Activated naive CD8-positive, alpha-beta T cell treated with anti-CD3 and anti-CD28 coated beads, Interleukin-2, amount 50 U/mL, for 24 hours (primary cell): ENCODE results near the gene SRPK2.

Source experiments
- ATAC-seq: fragments of 150-1000 bp; cut with Tn5 transposase; one replicate; pipeline ENCODE4 v1.10.0; 2021
- DNase-seq: peaks from one replicate; pipeline ENCODE4 v3.0.0; 2021
- H3K27ac Mint-ChIP-seq: one replicate; pipeline ENCODE4 v1.8.0; 2021; ENCODE audit warnings: mild to moderate bottlenecking, mixed read lengths
- H3K27me3 Mint-ChIP-seq: one replicate; pipeline ENCODE4 v1.8.0; 2021; ENCODE audit warnings: mixed read lengths
- H3K36me3 Mint-ChIP-seq: one replicate; pipeline ENCODE4 v1.8.0; 2021; ENCODE audit warnings: low read depth, mixed read lengths
- H3K4me1 Mint-ChIP-seq: one replicate; pipeline ENCODE4 v1.8.0; 2021; ENCODE audit warnings: mixed read lengths
- H3K4me3 Mint-ChIP-seq: one replicate; pipeline ENCODE4 v1.8.0; 2021; ENCODE audit warnings: mild to moderate bottlenecking, moderate library complexity, mixed read lengths
- H3K9me3 Mint-ChIP-seq: one replicate; pipeline ENCODE4 v1.8.0; 2021; ENCODE audit warnings: mixed read lengths

Gene SRPK2

DNA sequence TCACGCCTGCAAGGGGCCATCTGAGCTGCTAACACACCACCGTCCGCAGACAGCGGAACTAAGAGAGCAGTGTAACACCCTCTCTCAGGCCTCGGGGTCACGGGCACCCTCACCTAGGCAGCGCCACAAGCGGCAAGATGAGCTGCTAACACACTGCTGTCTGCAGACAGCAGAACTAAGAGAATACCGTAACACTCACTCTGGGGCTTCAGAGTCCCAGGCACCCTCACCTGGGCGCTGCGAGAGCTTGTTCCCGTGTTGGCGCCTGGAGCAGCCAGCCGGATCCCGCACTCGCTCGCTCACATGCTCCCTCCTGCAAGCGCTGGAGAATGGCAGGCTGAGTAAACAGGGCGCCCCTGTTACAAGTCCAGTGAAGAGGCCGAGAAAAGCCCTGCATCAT, 160.2 kb downstream of the SRPK2 start:
- no peak overlapping the region for H3K4me3 Mint-ChIP-seq
- H3K36me3 Mint-ChIP-seq, result peaks cover 17% of the 10 kb centered on the region
- H3K4me1 Mint-ChIP-seq, result peaks cover 10% of the 10 kb centered on the region
- DNase-seq, result no peak
- H3K27me3 Mint-ChIP-seq, result no peaks in the 10 kb centered on the region
- H3K27ac Mint-ChIP-seq, result no peak overlapping the region
- H3K9me3 Mint-ChIP-seq, result no peaks in the 10 kb centered on the region
- ATAC-seq, result no peak

GRCh38 chr7:105227391-105227790, 161.3 kb downstream of the SRPK2 start:
- Mint-ChIP-seq H3K36me3 (peaks cover 17% of the 10 kb centered on the region), H3K4me3 (no peak overlapping the region), H3K27me3 (no peaks in the 10 kb centered on the region), H3K4me1 (peaks cover 17% of the 10 kb centered on the region), H3K27ac (no peak overlapping the region), H3K9me3 (no peaks in the 10 kb centered on the region)
- no peak for ATAC-seq
- no peak for DNase-seq

DNA sequence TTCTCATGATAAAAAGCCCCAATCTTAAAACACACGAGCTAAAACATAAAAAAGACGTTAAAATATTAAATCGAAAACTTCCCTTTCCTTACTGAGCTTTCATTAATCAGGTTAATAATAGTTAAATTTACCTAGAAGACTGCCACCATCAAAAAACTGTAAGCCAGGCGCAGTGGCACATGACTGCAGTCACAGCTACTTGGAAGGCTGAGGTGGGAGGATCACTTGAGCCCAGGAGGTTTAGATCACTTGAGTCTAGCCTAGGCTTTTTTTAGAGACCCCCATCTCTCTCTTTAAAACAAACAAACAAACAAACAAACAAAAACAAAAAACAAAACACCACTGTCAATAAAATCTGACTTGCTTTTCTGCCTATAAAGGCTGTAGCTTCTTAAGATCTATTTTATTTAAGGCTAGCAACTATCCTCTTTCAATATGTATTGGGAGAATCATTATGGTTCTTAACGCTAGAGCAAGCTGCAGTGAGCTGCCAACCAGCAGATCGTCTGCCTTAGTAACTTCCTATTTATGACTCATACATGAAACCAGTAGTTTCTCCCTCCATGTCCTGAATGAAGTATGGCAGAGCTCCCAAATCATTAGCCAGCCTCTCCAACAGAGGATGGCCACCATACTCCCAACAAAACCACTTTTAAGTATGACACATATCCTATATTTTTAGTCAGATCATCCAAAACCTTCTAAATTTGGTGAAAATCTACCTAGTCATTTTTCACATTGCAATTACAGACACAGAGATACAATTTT, 163.7 kb downstream of the SRPK2 start:
- DNase-seq, result no peak
- Mint-ChIP-seq H3K27me3 (no peaks in the 10 kb centered on the region), H3K4me3 (no peak overlapping the region), H3K27ac (peak overlapping the region; percentile 5), H3K4me1 (peaks cover 26% of the 10 kb centered on the region), H3K9me3 (no peaks in the 10 kb centered on the region), H3K36me3 (peaks cover 11% of the 10 kb centered on the region)
- ATAC-seq, result peak; percentile 77

- Mint-ChIP-seq H3K4me1 (peaks cover 32% of the 10 kb centered on the region), H3K9me3 (no peaks in the 10 kb centered on the region), H3K27ac (no peak overlapping the region)
Observed at GRCh38 chr7:105222953-105223352, 165.8 kb downstream of the SRPK2 start.

GRCh38 chr7:105219771-105220160, 169.0 kb downstream of the SRPK2 start:
- H3K27ac Mint-ChIP-seq, result no peak overlapping the region
- H3K27me3 Mint-ChIP-seq, result no peaks in the 10 kb centered on the region
- peaks cover 2% of the 10 kb centered on the region for H3K36me3 Mint-ChIP-seq
- ATAC-seq, result no peak
- no peaks in the 10 kb centered on the region for H3K9me3 Mint-ChIP-seq
- DNase-seq, result no peak
- H3K4me1 Mint-ChIP-seq, result peaks cover 34% of the 10 kb centered on the region
- no peak overlapping the region for H3K4me3 Mint-ChIP-seq

More at GRCh38 chr7:105222953-105223352, 165.8 kb downstream of the SRPK2 start:
- peaks cover 6% of the 10 kb centered on the region for H3K36me3 Mint-ChIP-seq
- no peak for DNase-seq
- no peak for ATAC-seq
- H3K4me3 Mint-ChIP-seq, result no peak overlapping the region
- no peaks in the 10 kb centered on the region for H3K27me3 Mint-ChIP-seq

DNA sequence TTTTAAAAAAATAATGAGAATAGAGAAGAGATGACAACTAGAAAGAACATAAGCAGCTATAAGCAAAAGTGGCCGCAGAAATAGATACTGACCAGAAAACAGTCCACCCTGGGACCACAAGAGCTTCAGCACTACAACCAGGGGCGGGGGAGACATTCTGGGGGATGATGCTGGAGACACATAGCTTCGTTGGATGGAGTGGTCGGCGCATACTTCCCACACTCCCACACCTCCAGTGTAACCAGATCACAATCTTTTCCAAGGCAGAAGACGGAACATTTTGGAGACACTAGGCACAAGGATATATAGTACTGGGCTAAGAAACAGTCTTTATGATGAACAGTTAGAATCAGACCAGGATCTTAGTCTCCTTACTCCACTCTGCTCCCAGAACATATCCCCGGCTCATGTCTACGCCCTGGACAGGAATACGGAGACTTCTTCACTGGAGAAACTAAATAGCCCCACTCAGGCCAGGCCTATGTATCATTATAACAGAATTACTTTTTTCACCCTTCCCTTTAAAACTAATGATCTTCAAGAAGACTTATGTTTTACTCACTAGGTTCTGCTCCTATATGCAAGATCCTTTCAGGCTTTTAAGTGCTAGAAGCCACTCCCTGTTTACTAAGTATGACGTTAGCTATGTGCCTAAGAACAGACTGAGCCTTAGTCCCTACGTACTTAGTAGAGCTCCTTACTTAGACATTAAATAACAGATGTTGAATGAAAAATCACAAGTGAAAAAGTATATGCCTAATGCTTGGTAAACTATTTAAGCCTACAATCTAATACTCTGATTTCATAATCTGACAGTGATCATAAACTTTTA, 169.6 kb downstream of the SRPK2 start:
- peaks cover 33% of the 10 kb centered on the region for H3K4me1 Mint-ChIP-seq
- H3K27ac Mint-ChIP-seq, result no peak overlapping the region

DNA sequence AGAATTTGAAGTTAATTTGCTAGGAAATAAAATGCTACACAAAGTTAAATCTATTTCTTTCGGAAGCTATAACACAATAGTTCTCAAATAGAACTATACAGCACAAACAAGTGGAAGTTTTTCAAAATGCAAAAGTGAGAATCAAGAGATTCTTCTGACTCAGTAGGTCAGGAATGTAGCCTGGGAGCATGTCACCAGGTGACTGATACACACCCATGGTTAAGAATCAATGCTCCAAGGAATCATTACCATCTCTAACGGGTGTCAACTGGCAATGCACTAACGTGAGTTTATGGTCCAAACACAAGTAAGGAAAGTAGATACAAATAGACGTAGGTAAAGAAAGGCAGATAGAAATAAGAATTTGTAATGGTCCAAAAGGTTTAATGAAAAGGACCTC, 170.5 kb downstream of the SRPK2 start:
- ATAC-seq (no peak), DNase-seq (no peak)
- Mint-ChIP-seq H3K4me3 (no peak overlapping the region), H3K27me3 (no peaks in the 10 kb centered on the region), H3K27ac (no peak overlapping the region), H3K9me3 (no peaks in the 10 kb centered on the region), H3K36me3 (peaks cover 2% of the 10 kb centered on the region), H3K4me1 (peaks cover 38% of the 10 kb centered on the region)

More for the DNA sequence above, 169.6 kb downstream of the SRPK2 start:
- ATAC-seq (no peak), DNase-seq (no peak)
- Mint-ChIP-seq H3K36me3 (peaks cover 2% of the 10 kb centered on the region), H3K27me3 (no peaks in the 10 kb centered on the region), H3K9me3 (no peaks in the 10 kb centered on the region), H3K4me3 (no peak overlapping the region)

DNA sequence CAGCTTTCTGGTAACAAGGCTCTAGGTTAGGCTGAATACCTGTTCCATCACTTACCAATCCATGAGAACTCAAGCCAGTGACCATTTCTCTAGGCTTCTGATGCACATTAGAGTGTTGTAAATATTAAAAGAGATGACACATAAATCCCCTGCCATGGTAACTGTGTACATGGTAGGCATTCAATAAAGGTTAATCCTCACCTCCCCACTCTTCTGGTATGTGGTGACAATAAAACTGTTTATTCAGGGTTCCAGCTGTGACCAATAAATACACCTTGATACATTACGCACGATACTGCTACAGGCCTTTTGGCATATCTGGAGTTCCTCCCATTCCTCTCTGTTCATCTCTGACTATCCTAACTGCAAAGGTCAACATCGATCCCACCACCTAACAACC, 171.9 kb downstream of the SRPK2 start:
- Mint-ChIP-seq H3K4me1 (peaks cover 41% of the 10 kb centered on the region), H3K36me3 (peaks cover 2% of the 10 kb centered on the region)

GRCh38 chr7:105215821-105216220, 172.9 kb downstream of the SRPK2 start:
- no peak for ATAC-seq
- peaks cover 2% of the 10 kb centered on the region for H3K36me3 Mint-ChIP-seq
- H3K4me1 Mint-ChIP-seq, result peaks cover 41% of the 10 kb centered on the region
- H3K4me3 Mint-ChIP-seq, result no peak overlapping the region
- H3K9me3 Mint-ChIP-seq, result no peaks in the 10 kb centered on the region
- no peaks in the 10 kb centered on the region for H3K27me3 Mint-ChIP-seq
- DNase-seq, result no peak
- H3K27ac Mint-ChIP-seq, result no peak overlapping the region

More for the DNA sequence above, 171.9 kb downstream of the SRPK2 start:
- ATAC-seq (no peak), DNase-seq (no peak)
- H3K4me3 Mint-ChIP-seq, result no peak overlapping the region
- H3K27me3 Mint-ChIP-seq, result no peaks in the 10 kb centered on the region
- H3K27ac Mint-ChIP-seq, result no peak overlapping the region
- H3K9me3 Mint-ChIP-seq, result no peaks in the 10 kb centered on the region

GRCh38 chr7:105215182-105215581, 173.5 kb downstream of the SRPK2 start:
- Mint-ChIP-seq H3K4me1 (peaks cover 44% of the 10 kb centered on the region), H3K36me3 (peaks cover 2% of the 10 kb centered on the region), H3K27ac (peak overlapping the region; percentile 10), H3K27me3 (no peaks in the 10 kb centered on the region), H3K9me3 (no peaks in the 10 kb centered on the region), H3K4me3 (no peak overlapping the region)
- ATAC-seq, result peak; percentile 30
- no peak for DNase-seq

- no peak overlapping the region for H3K27ac Mint-ChIP-seq
- no peak for DNase-seq
- H3K4me3 Mint-ChIP-seq, result no peak overlapping the region
- H3K4me1 Mint-ChIP-seq, result peaks cover 51% of the 10 kb centered on the region
- no peaks in the 10 kb centered on the region for H3K9me3 Mint-ChIP-seq
- H3K36me3 Mint-ChIP-seq, result peaks cover 2% of the 10 kb centered on the region
- ATAC-seq, result no peak
- no peaks in the 10 kb centered on the region for H3K27me3 Mint-ChIP-seq
Observed at GRCh38 chr7:105213611-105214010, 175.1 kb downstream of the SRPK2 start.

GRCh38 chr7:105212212-105212611, 176.5 kb downstream of the SRPK2 start:
- Mint-ChIP-seq H3K4me3 (no peak overlapping the region), H3K36me3 (peaks cover 2% of the 10 kb centered on the region), H3K4me1 (peaks cover 63% of the 10 kb centered on the region), H3K27ac (no peak overlapping the region), H3K27me3 (no peaks in the 10 kb centered on the region), H3K9me3 (no peaks in the 10 kb centered on the region)
- ATAC-seq, result no peak
- no peak for DNase-seq

GRCh38 chr7:105210721-105211205, 178.0 kb downstream of the SRPK2 start:
- Mint-ChIP-seq H3K36me3 (peaks cover 2% of the 10 kb centered on the region), H3K27me3 (no peaks in the 10 kb centered on the region), H3K4me3 (no peak overlapping the region), H3K9me3 (no peaks in the 10 kb centered on the region), H3K4me1 (peaks cover 77% of the 10 kb centered on the region), H3K27ac (peak overlapping the region; percentile 32)
- ATAC-seq, result peak; percentile 34
- DNase-seq, result no peak

- no peak overlapping the region for H3K27ac Mint-ChIP-seq
- ATAC-seq (no peak), DNase-seq (no peak)
- H3K9me3 Mint-ChIP-seq, result no peaks in the 10 kb centered on the region
- no peaks in the 10 kb centered on the region for H3K36me3 Mint-ChIP-seq
- H3K4me1 Mint-ChIP-seq, result peaks cover 77% of the 10 kb centered on the region
- H3K27me3 Mint-ChIP-seq, result no peaks in the 10 kb centered on the region
- H3K4me3 Mint-ChIP-seq, result peak overlapping the region; percentile 27
Observed at GRCh38 chr7:105209870-105210269, 178.9 kb downstream of the SRPK2 start.

- ATAC-seq (no peak), DNase-seq (no peak)
- Mint-ChIP-seq H3K27ac (peak overlapping the region; percentile 81), H3K4me1 (peaks cover 76% of the 10 kb centered on the region), H3K4me3 (peak overlapping the region; percentile 58), H3K36me3 (no peaks in the 10 kb centered on the region), H3K27me3 (no peaks in the 10 kb centered on the region), H3K9me3 (no peaks in the 10 kb centered on the region)
Observed at GRCh38 chr7:105209433-105209832, 179.3 kb downstream of the SRPK2 start.
